HepG2 (cell line): ENCODE measurements around the gene MCC. TPM values are rescaled to one million over a fixed set of nuclear protein-coding genes. Genes with fewer than 3 reads are reported as not detected.

Experiments
- ATAC-seq: fragments of 200-7000 bp; cut with Tn5 transposase; 3 replicates; pipeline ENCODE4 v1.9.1; 2020; ENCODE audit warnings: mild to moderate bottlenecking, moderate library complexity
- BruUV-seq: library from RNA; stranded (reverse); fragments of 400-500 nt; replicated peaks from 2 replicates; lab custom pipeline; 2021; lab: Mats Ljungman, UMichigan
- CTCF ChIA-PET: fragments of 300-600 bp; formaldehyde crosslinking; extraction: SDS; loops from one replicate; lab custom pipeline; 2021; ENCODE audit warnings: low total read pairs, inconsistent platforms, low intra/inter-chr PET ratio; lab: Yijun Ruan, JAX
- POLR2A ChIA-PET: fragments of 350-600 bp; sonication (Branson Sonifier 250); formaldehyde crosslinking; loops from one replicate; lab custom pipeline; 2020; ENCODE audit warnings: antibody characterized with exemption, inconsistent platforms; lab: Yijun Ruan, JAX
- DNase-seq: peaks from one replicate; pipeline ENCODE4 v3.0.0-alpha.2; 2015; ENCODE audit warnings: low spot score
- FAIRE-seq: peaks from 3 replicates; lab custom pipeline; 2011; peaks lifted over from hg19 to GRCh38; lab: Jason Lieb, UNC
- H2AFZ ChIP-seq: one replicate; pipeline ENCODE4 v1.6.1; 2011; ENCODE audit warnings: low read length, inconsistent platforms
- H3K27ac ChIP-seq: fragments of 300-600 bp; 3 replicates; pipeline ENCODE4 v1.8.0; 2011; ENCODE audit warnings: mixed run types, mild to moderate bottlenecking, mixed read lengths, low read length, inconsistent platforms; ENCODE audit not compliant: insufficient read depth; ENCODE audit errors: extremely low read length
- H3K27me3 ChIP-seq, 2 experiments: fragments of 200-600 bp in 1 of 2; 2 replicates in 1 of 2; 3 replicates in 1 of 2; pipeline versions ENCODE4 v1.6.0 to v1.8.0; 2011; ENCODE audit warnings: low read length in 2 of 2, mild to moderate bottlenecking in 2 of 2, moderate library complexity in 2 of 2, inconsistent platforms in 1 of 2; ENCODE audit not compliant: insufficient read depth in 2 of 2, control insufficient read depth in 1 of 2
- H3K36me3 ChIP-seq, 2 experiments: fragments of 200-600 bp in 1 of 2; replicated peaks in 1 of 2; 2 replicates in 1 of 2; 3 replicates in 1 of 2; pipeline versions ENCODE4 v1.5.1 to v1.8.0; 2011; ENCODE audit warnings: low read length in 2 of 2, inconsistent platforms in 1 of 2; ENCODE audit not compliant: insufficient read depth in 2 of 2, control insufficient read depth in 1 of 2
- H3K4me1 ChIP-seq: 2 replicates; pipeline ENCODE4 v1.5.1; 2012; ENCODE audit warnings: low read length, inconsistent platforms; ENCODE audit not compliant: insufficient read depth
- H3K4me2 ChIP-seq: 2 replicates; pipeline ENCODE4 v1.6.0; 2011; ENCODE audit warnings: low read depth, low read length, inconsistent platforms
- H3K4me3 ChIP-seq, 3 experiments: fragments of 200-600 bp in 1 of 3; sonication (generic), shearing (Covaris generic) in 1 of 3; replicated peaks in 1 of 3; 2 replicates each; pipeline ENCODE4 v1.5.1; 2011 to 2016; ENCODE audit warnings: low read length in 3 of 3, inconsistent platforms in 2 of 3, low read depth in 2 of 3, mild to moderate bottlenecking in 2 of 3, control low read depth in 1 of 3, mixed read lengths in 1 of 3; ENCODE audit not compliant: insufficient read depth in 1 of 3
- H3K79me2 ChIP-seq: one replicate; pipeline ENCODE4 v1.6.1; 2011; ENCODE audit warnings: low read length, inconsistent platforms; ENCODE audit not compliant: insufficient read depth
- H3K9ac ChIP-seq: 2 replicates; pipeline ENCODE4 v1.6.0; 2011; ENCODE audit warnings: mild to moderate bottlenecking, low read depth, low read length, inconsistent platforms; ENCODE audit not compliant: insufficient read depth
- H3K9me3 ChIP-seq: 2 replicates; pipeline ENCODE4 v1.5.1; 2012; ENCODE audit warnings: mild to moderate bottlenecking, low read length
- H4K20me1 ChIP-seq: 2 replicates; pipeline ENCODE4 v1.6.0; 2011; ENCODE audit warnings: inconsistent platforms, mild to moderate bottlenecking, low read length, moderate library complexity; ENCODE audit not compliant: insufficient read depth
- ADNP ChIP-seq: sonication (generic); formaldehyde crosslinking; IDR thresholded peaks from 2 replicates; pipeline ENCODE4 v1.4.0; 2020; ENCODE audit warnings: missing genetic modification reagents
- AGO2 ChIP-seq: fragments of 200-400 bp; formaldehyde crosslinking; optimal IDR thresholded peaks from 2 replicates; pipeline ENCODE3; 2017; ENCODE audit warnings: mild to moderate bottlenecking, low read depth, low read length, moderate library complexity
- CREM ChIP-seq, 2 experiments: sonication (generic) in 1 of 2; formaldehyde crosslinking in 1 of 2; IDR thresholded peaks; 2 replicates each; pipeline versions ENCODE4 v1.4.0 to v1.6.1; 2016 to 2020; ENCODE audit warnings: antibody characterized with exemption in 1 of 2, mild to moderate bottlenecking in 1 of 2, missing genetic modification reagents in 1 of 2
- FOSL1 ChIP-seq: sonication (generic); formaldehyde crosslinking; IDR thresholded peaks from 2 replicates; pipeline ENCODE4 v1.9.0; 2021; ENCODE audit warnings: missing genetic modification reagents, borderline replicate concordance
- FOXJ3 ChIP-seq: sonication (generic); formaldehyde crosslinking; IDR thresholded peaks from 2 replicates; pipeline ENCODE4 v1.4.0; 2020; ENCODE audit warnings: missing genetic modification reagents, mild to moderate bottlenecking, borderline replicate concordance
- KAT8 ChIP-seq: IDR thresholded peaks from 2 replicates; pipeline ENCODE4 v1.6.1; 2016; ENCODE audit warnings: missing genetic modification reagents, missing compliant biosample characterization
- MEF2D ChIP-seq: sonication (generic); formaldehyde crosslinking; IDR thresholded peaks from 2 replicates; pipeline ENCODE4 v1.5.1; 2020; ENCODE audit warnings: mild to moderate bottlenecking, missing genetic modification reagents
- SCMH1 ChIP-seq: sonication (generic); formaldehyde crosslinking; IDR thresholded peaks from 2 replicates; pipeline ENCODE4 v1.9.0; 2021; ENCODE audit warnings: missing genetic modification reagents, mild to moderate bottlenecking, borderline replicate concordance
- ZBTB8A ChIP-seq: sonication (generic); formaldehyde crosslinking; IDR thresholded peaks from 2 replicates; pipeline ENCODE4 v1.4.0; 2020; ENCODE audit warnings: mild to moderate bottlenecking, low read depth, missing genetic modification reagents, borderline replicate concordance
- ZNF629 ChIP-seq: sonication (generic); formaldehyde crosslinking; conservative IDR thresholded peaks from 2 replicates; pipeline ENCODE4 v1.5.0; 2020; ENCODE audit warnings: missing genetic modification reagents
- ZNF670 ChIP-seq: sonication (generic); formaldehyde crosslinking; IDR thresholded peaks from 2 replicates; pipeline ENCODE4 v1.8.0; 2022; ENCODE audit warnings: mild to moderate bottlenecking, missing genetic modification reagents, borderline replicate concordance
- WGBS: methylation state at CpG from one replicate; pipeline ENCODE4 v1.1.6; 2017; ENCODE audit warnings: low lambda C conversion rate; 5-methylcytosine and 5-hydroxymethylcytosine counted together
- in situ Hi-C: cut with HindIII; loops from 2 replicates; pipeline ENCODE4 v1.10.0; 2017; ENCODE audit warnings: low pct_unique_long_range_greater_than_20kb; ENCODE audit not compliant: extremely low pct_ligation_motif_present
- intact Hi-C: fragments of 100-400 bp; cut with micrococcal nuclease; formaldehyde crosslinking; loops from one replicate; pipeline ENCODE4 v1.10.0; 2022; ENCODE audit not compliant: unreplicated experiment
- polyA plus RNA-seq, 8 experiments: library from polyadenylated mRNA; depleted of rRNA in 3 of 8; stranded (reverse) in 7 of 8; unstranded in 1 of 8; fragments of >200 nt; fragmentation: Illumina TruSeq in 4 of 8; extraction: Trizol in 4 of 8; gene quantifications; 2 replicates each; pipeline versions ENCODE4 v1.2.1 to v1.2.3, GENCODE V29; 2011 to 2016; ENCODE audit warnings: low read depth in 4 of 8, missing spikeins in 1 of 8, mixed read lengths in 1 of 8; ENCODE audit not compliant: insufficient read depth in 1 of 8
- total RNA-seq, 5 experiments: library from RNA; depleted of rRNA; stranded (reverse); fragments of >200 nt; fragmentation: Illumina TruSeq; extraction: Trizol; gene quantifications; 2 replicates each; pipeline ENCODE4 v1.2.3, GENCODE V29; 2016; ENCODE audit warnings: low read depth in 1 of 5
- TF ChIP-seq, protein P1 (sequence below): sonication (generic); formaldehyde crosslinking; conservative IDR thresholded peaks from 2 replicates; pipeline ENCODE4 v1.8.0; 2022; ENCODE audit warnings: mild to moderate bottlenecking, moderate library complexity, missing genetic modification reagents

Gene MCC
- total and polyA plus RNA-seq, 2 of the 13 experiments (the other 11 are each of a cell fraction or from before 2014, with no cell fraction given) = 0.55 to 2.4 TPM

GRCh38 chr5:113190347-113190746, 297.9 kb downstream of the MCC start:
- CTCF ChIA-PET = no interaction called here
- FAIRE-seq = no peak
- POLR2A ChIA-PET = no interaction called here
- no peak for ATAC-seq
- H2AFZ ChIP-seq = no peak overlapping the region
- TF ChIP-seq CREM (IDR thresholded peaks at IDR 0.05) (no peak), CREM (CRISPR knock-in tag; IDR thresholded peaks at IDR 0.05) (no peak), KAT8 (CRISPR knock-in tag) (no peak), ZNF629 (CRISPR knock-in tag) (no peak), SCMH1 (CRISPR knock-in tag) (no peak), MEF2D (no peak), ZNF670 (CRISPR knock-in tag) (no peak), ADNP (CRISPR knock-in tag) (no peak), FOSL1 (CRISPR knock-in tag) (no peak), AGO2 (no peak), FOXJ3 (no peak), ZBTB8A (CRISPR knock-in tag) (no peak)
- TF ChIP-seq, protein P1, sequence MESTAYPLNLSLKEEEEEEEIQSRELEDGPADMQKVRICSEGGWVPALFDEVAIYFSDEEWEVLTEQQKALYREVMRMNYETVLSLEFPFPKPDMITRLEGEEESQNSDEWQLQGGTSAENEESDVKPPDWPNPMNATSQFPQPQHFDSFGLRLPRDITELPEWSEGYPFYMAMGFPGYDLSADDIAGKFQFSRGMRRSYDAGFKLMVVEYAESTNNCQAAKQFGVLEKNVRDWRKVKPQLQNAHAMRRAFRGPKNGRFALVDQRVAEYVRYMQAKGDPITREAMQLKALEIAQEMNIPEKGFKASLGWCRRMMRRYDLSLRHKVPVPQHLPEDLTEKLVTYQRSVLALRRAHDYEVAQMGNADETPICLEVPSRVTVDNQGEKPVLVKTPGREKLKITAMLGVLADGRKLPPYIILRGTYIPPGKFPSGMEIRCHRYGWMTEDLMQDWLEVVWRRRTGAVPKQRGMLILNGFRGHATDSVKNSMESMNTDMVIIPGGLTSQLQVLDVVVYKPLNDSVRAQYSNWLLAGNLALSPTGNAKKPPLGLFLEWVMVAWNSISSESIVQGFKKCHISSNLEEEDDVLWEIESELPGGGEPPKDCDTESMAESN = no peak
- 83% methylated on average over 5 of the region's 5 CpGs for WGBS
- no peak overlapping the region for H3K4me2 ChIP-seq
- no peak overlapping the region for H3K27ac ChIP-seq
- no peak overlapping the region for H3K9ac ChIP-seq
- H3K79me2 ChIP-seq = no peaks in the 10 kb centered on the region
- peaks cover 6% of the 10 kb centered on the region for H3K9me3 ChIP-seq
- no peaks in the 10 kb centered on the region for H4K20me1 ChIP-seq
- no peaks in the 10 kb centered on the region for H3K36me3 ChIP-seq
- DNase-seq = no peak
- in situ Hi-C loops = no loop called here
- intact Hi-C loops = no loop called here
- no peaks in the 10 kb centered on the region; a peak in 1 of 5 replicates for H3K27me3 ChIP-seq
- H3K4me3 ChIP-seq = no peak overlapping the region
- H3K4me1 ChIP-seq = peaks cover 12% of the 10 kb centered on the region
- BruUV-seq = no TSS peak
